Measurements from ENCODE around the gene RAB34. TPM values are rescaled to one million over a fixed set of nuclear protein-coding genes. Genes with fewer than 3 reads are reported as not detected.

The RAB34 gene
- total and polyA plus RNA-seq, 11 donors: 11.5 to 31.7 (median 17.7) TPM

DNA sequence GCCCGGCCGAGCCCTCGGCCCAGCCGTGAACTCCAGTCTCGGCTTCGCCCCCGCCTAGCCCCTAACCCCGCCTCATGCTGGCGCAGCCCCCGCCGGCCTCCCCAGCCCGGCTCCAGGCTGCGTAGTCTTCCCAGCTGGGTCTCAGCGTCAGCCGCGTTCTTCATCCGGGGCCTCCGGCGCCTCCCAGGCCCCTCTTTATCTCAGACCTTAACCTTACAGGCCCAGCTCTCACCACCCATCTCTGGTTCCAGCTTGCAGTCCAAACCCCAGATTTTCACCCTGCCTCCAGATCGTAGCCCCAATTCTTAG lies 6.0 kb downstream of the RAB34 start, which contains the start of gene PROCA1:
TSS of gene PROCA1 (minus strand) at position 166 of the 309 bp plus-strand sequence. CDS start 228 bp downstream, outside the sequence.
- intact Hi-C loops (cut with DNase I): loop anchor here in 4 of 10 donors (2.0 to 10.0 kb wide), 4 partner anchors 47 to 67 kb away; partner anchors contain the start of genes BLTP2 (in 2 of the 4), SDF2 (in 2 of the 4) and SUPT6H (in 2 of the 4)
- Histone ChIP-seq H3K27ac (peak within 1 kb of the TSS; percentile 54 to 97 (median 93)), H3K9me3 (no peaks in the 10 kb centered on the region), H3K36me3 (peaks cover 0 to 20% (median 11%) of the 10 kb centered on the region in 9 donors), H3K4me1 (peaks cover 0 to 34% (median 19%) of the 10 kb centered on the region in 12 donors), H3K27me3 (peaks cover 0 to 3% (median 0%) of the 10 kb centered on the region in 9 donors), H3K4me3 (peak within 1 kb of the TSS; percentile 22 to 93 (median 72))
- TF ChIP-seq POLR2A (IDR thresholded peaks at IDR 0.05): no peak
- TF ChIP-seq, protein P1, sequence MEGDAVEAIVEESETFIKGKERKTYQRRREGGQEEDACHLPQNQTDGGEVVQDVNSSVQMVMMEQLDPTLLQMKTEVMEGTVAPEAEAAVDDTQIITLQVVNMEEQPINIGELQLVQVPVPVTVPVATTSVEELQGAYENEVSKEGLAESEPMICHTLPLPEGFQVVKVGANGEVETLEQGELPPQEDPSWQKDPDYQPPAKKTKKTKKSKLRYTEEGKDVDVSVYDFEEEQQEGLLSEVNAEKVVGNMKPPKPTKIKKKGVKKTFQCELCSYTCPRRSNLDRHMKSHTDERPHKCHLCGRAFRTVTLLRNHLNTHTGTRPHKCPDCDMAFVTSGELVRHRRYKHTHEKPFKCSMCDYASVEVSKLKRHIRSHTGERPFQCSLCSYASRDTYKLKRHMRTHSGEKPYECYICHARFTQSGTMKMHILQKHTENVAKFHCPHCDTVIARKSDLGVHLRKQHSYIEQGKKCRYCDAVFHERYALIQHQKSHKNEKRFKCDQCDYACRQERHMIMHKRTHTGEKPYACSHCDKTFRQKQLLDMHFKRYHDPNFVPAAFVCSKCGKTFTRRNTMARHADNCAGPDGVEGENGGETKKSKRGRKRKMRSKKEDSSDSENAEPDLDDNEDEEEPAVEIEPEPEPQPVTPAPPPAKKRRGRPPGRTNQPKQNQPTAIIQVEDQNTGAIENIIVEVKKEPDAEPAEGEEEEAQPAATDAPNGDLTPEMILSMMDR (IDR thresholded peaks at IDR 0.05): no peak
- ATAC-seq (peak in 2 of 4 donors; percentile 9 to 45), DNase-seq (no peak)
- 3 to 7% (median 3%) methylated on average over 13 to 20 of the region's 20 CpGs for WGBS, 4 donors

DNA sequence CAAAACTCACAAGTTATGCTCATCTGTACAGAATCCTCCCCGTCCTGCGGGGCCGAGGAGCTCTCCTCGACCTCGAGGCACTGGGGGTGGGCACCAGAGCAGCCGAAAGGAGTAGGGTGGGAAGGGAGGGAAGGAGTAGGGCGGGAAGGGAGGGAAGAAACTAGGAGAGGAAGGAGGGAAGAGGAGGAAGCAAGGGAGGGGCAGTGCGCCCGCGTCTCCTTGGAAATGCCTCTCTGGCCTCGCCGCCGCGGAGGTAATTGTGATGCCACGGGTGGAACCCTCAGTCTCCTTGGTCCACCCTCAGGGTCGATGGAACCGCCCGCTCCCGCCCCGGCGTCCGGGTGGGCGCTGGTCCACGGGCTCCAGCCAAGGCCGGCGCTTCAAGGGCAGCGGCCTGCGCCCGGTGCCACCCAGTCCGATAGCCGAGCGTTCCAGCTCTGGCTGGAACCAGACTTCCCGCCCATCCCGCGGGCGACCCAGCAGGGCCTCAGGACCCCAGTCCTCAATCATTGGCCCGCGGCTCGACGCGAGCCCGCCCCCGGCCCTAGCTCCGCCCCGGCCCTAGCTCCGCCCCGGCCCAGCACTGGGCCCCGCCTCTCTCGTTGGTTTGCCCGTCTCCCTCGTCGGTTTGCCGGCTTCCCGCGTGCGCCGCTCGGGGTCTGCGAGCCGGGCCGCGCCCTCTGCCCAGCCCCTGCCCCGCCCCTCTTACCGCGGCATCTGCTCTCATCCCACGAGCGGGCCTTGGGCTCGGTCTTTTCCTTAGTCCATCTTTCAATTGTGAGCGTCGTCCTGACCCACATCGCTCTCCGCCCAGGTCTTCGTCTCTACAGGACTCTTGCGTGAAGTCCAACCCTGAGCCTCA lies 6.6 kb downstream of the RAB34 start:
- Histone ChIP-seq H3K4me1 (peaks cover 0 to 29% (median 14%) of the 10 kb centered on the region in 12 donors), H3K27me3 (no peaks in the 10 kb centered on the region), H3K9me3 (no peaks in the 10 kb centered on the region), H3K36me3 (peaks cover 0 to 20% (median 11%) of the 10 kb centered on the region in 9 donors), H3K27ac (peak overlapping the region; percentile 54 to 97 (median 93)), H3K4me3 (peak overlapping the region; percentile 22 to 93 (median 72))
- ATAC-seq (peak; percentile 85 to 96 (median 94)), DNase-seq (peak; percentile 90 to 95 (median 91))
- TF ChIP-seq, protein P1 (IDR thresholded peaks at IDR 0.05): no peak
- TF ChIP-seq POLR2A (IDR thresholded peaks at IDR 0.05): peak in 1 of 2 donors; percentile 92
- intact Hi-C loops (cut with DNase I): loop anchor here in 4 of 10 donors (2.0 to 10.0 kb wide), 4 partner anchors 46 to 66 kb away; partner anchors contain the start of genes BLTP2 (in 2 of the 4), SDF2 (in 2 of the 4) and SUPT6H (in 2 of the 4)
- WGBS, 4 donors: 1% methylated on average over 58 to 74 of the region's 74 CpGs

DNA sequence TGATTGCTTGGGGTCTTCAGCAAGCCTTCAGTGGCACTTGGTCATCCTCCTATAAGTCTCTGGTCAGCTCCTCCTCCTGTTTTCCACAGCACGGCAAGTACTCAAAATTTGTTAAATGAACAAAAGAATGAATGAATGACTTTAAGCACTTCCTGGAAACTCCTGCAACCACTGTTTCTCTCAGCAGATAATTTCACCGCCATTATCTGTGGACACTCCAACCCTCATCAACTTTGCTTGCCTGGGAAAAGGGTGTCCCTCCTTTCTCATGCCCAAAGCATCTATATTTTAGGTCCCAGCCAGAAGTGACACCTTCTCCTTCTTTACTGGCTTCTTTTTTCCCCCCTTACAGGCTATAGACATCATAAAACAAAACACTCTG lies 10.3 kb downstream of the RAB34 start:
- Histone ChIP-seq H3K27ac (no peak overlapping the region), H3K4me3 (no peak overlapping the region), H3K4me1 (peaks cover 0 to 23% (median 11%) of the 10 kb centered on the region in 12 donors), H3K27me3 (no peaks in the 10 kb centered on the region), H3K36me3 (peaks cover 0 to 26% (median 21%) of the 10 kb centered on the region in 9 donors), H3K9me3 (no peaks in the 10 kb centered on the region)
- DNase-seq: no peak
- TF ChIP-seq, protein P1 (IDR thresholded peaks at IDR 0.05): no peak
- no peak for TF ChIP-seq POLR2A (IDR thresholded peaks at IDR 0.05)
- no peak for ATAC-seq
- intact Hi-C loops (cut with DNase I): no loop called here
- WGBS, 4 donors: 76 to 87% (median 81%) methylated on average over 2 of the region's 2 CpGs

Data from heart left ventricle (tissue), 16 donors.